GM19468 (cell line): ENCODE measurements around the gene TBC1D24.

Source experiments
- ATAC-seq: cut with Tn5 transposase; IDR thresholded peaks from one replicate; pipeline ENCODE4 v1.9.1; 2021; ENCODE audit warnings: mild to moderate bottlenecking, moderate library complexity, moderate number of reproducible peaks; ENCODE audit not compliant: unreplicated experiment; ENCODE audit errors: extremely low read depth

TBC1D24 gene

GRCh38 chr16:2496223-2497115 is 21.5 kb downstream of the TBC1D24 start:
- no peak for ATAC-seq

GRCh38 chr16:2497116-2497630 is 22.2 kb downstream of the TBC1D24 start:
- no peak for ATAC-seq

GRCh38 chr16:2497695-2498484 is 23.0 kb downstream of the TBC1D24 start:
- ATAC-seq, result no peak

- no peak for ATAC-seq
Measured at GRCh38 chr16:2498531-2499253, 23.8 kb downstream of the TBC1D24 start.

GRCh38 chr16:2499454-2499853 is 24.5 kb downstream of the TBC1D24 start:
- ATAC-seq, result no peak

GRCh38 chr16:2499890-2500429 is 25.0 kb downstream of the TBC1D24 start:
- ATAC-seq, result no peak

GRCh38 chr16:2500430-2500917 is 25.5 kb downstream of the TBC1D24 start:
- ATAC-seq, result no peak

- no peak for ATAC-seq
Measured at GRCh38 chr16:2500918-2501750, 26.2 kb downstream of the TBC1D24 start.

GRCh38 chr16:2501946-2502895 is 27.3 kb downstream of the TBC1D24 start:
- ATAC-seq, result no peak

- no peak for ATAC-seq
Measured at GRCh38 chr16:2505695-2506094, 30.8 kb downstream of the TBC1D24 start.

- no peak for ATAC-seq
Measured at GRCh38 chr16:2507052-2507659, 32.2 kb downstream of the TBC1D24 start.

GRCh38 chr16:2507665-2508064 is 32.7 kb downstream of the TBC1D24 start:
- ATAC-seq, result no peak

- no peak for ATAC-seq
Measured at GRCh38 chr16:2508722-2509400, 33.9 kb downstream of the TBC1D24 start.

GRCh38 chr16:2511128-2511800 is 36.3 kb downstream of the TBC1D24 start:
- no peak for ATAC-seq

GRCh38 chr16:2511996-2512734 is 37.2 kb downstream of the TBC1D24 start:
- no peak for ATAC-seq
